ENCODE results near the gene CHCHD6. TPM values are rescaled to one million over a fixed set of nuclear protein-coding genes. Genes with fewer than 3 reads are reported as not detected.
A peak's percentile ranks its signal among the peaks of the same experiment; 100 is the strongest.

The CHCHD6 gene
- total RNA-seq, 2 donors from 2014 or later, result 23.6 to 34.4 TPM

- Histone ChIP-seq H3K27ac (ENCODE audit: low read depth, low read length) (no peak overlapping the region), H3K9me3 (ENCODE audit: control insufficient read depth, low read length) (no peaks in the 10 kb centered on the region), H3K36me3 (ENCODE audit: control insufficient read depth, insufficient read depth, low read length) (peaks cover 7% of the 10 kb centered on the region), H3K9ac (ENCODE audit: extremely low read depth, low read length, poor library complexity, severe bottlenecking) (no peak overlapping the region), H3K4me1 (ENCODE audit: control insufficient read depth, insufficient read depth, low read length) (peaks cover 9% of the 10 kb centered on the region), H3K27me3 (ENCODE audit: control insufficient read depth, insufficient read depth, low read length, poor library complexity, severe bottlenecking) (peaks cover 11% of the 10 kb centered on the region), H3K4me3 (ENCODE audit: low read length) (peak overlapping the region; percentile 69)
- Mint-ChIP-seq H3K4me1 (no peaks in the 10 kb centered on the region), H3K4me3 (peak overlapping the region; percentile 57), H3K27me3 (ENCODE audit: insufficient read depth) (peaks cover 26% of the 10 kb centered on the region), H3K9me3 (no peaks in the 10 kb centered on the region), H3K27ac (no peak overlapping the region), H3K36me3 (ENCODE audit: low read depth) (no peaks in the 10 kb centered on the region)
- no peak for DNase-seq
- WGBS, 2 experiments (ENCODE audit: insufficient coverage in 1 of 2, insufficient read length in 1 of 2), result 39 to 45% methylated on average over 2 to 11 of the region's 12 CpGs
- no peak for TF ChIP-seq CTCF (conservative IDR thresholded peaks at IDR 0.05)
Measured at GRCh38 chr3:126982126-126982470, 278.1 kb downstream of the CHCHD6 start.

GRCh38 chr3:126982471-126983175, 278.6 kb downstream of the CHCHD6 start, which contains the start of gene PLXNA1:
TSS of gene PLXNA1 (plus strand) at chr3:126983115. CDS start at chr3:126988594, 5,479 bp downstream.
- H3K36me3 Mint-ChIP-seq (ENCODE audit: low read depth), result no peaks in the 10 kb centered on the region
- WGBS, 2 experiments (ENCODE audit: insufficient coverage in 1 of 2, insufficient read length in 1 of 2), result 0 to 1% methylated on average over 33 to 89 of the region's 89 CpGs

DNA sequence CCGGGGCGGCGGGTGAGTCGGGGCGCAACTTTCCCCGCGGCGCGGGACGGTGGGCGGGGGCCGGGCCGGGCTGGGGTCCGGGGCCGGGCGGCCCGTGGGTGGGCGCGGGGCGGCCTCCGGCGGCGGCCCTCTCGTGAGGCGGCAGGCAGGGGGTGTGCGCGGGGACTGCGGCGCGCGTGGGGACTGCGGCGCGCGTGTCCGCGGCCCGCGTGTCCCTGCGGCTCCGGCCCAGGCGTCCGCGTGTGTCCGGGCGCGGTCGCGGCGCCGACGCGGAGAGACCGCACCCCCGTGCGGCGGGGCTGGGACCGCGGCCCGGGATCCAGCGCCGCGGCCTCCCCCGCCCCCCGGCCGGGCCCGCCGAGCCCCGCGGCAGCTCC, 279.2 kb downstream of the CHCHD6 start:
- Mint-ChIP-seq H3K36me3 (ENCODE audit: low read depth) (no peaks in the 10 kb centered on the region), H3K27ac (no peak overlapping the region), H3K4me3 (no peak overlapping the region), H3K4me1 (no peaks in the 10 kb centered on the region), H3K9me3 (no peaks in the 10 kb centered on the region), H3K27me3 (ENCODE audit: insufficient read depth) (peaks cover 24% of the 10 kb centered on the region)
- Histone ChIP-seq H3K36me3 (ENCODE audit: control insufficient read depth, insufficient read depth, low read length) (peaks cover 7% of the 10 kb centered on the region), H3K4me1 (ENCODE audit: control insufficient read depth, insufficient read depth, low read length) (peaks cover 9% of the 10 kb centered on the region), H3K27ac (ENCODE audit: low read depth, low read length) (no peak overlapping the region), H3K9ac (ENCODE audit: extremely low read depth, low read length, poor library complexity, severe bottlenecking) (no peak overlapping the region), H3K4me3 (ENCODE audit: low read length) (no peak overlapping the region), H3K27me3 (ENCODE audit: control insufficient read depth, insufficient read depth, low read length, poor library complexity, severe bottlenecking) (peaks cover 11% of the 10 kb centered on the region), H3K9me3 (ENCODE audit: control insufficient read depth, low read length) (no peaks in the 10 kb centered on the region)
- no peak for DNase-seq
- TF ChIP-seq CTCF (conservative IDR thresholded peaks at IDR 0.05), result no peak
- 0% methylated on average over 7 to 70 of the region's 70 CpGs for WGBS, 2 experiments (ENCODE audit: insufficient coverage in 1 of 2, insufficient read length in 1 of 2)

More at GRCh38 chr3:126982471-126983175, 278.6 kb downstream of the CHCHD6 start, which contains the start of gene PLXNA1:
- Mint-ChIP-seq H3K4me1 (no peaks in the 10 kb centered on the region), H3K27me3 (ENCODE audit: insufficient read depth) (peaks cover 26% of the 10 kb centered on the region), H3K4me3 (peak within 1 kb of the TSS; percentile 57), H3K9me3 (no peaks in the 10 kb centered on the region), H3K27ac (no peak within 1 kb of the TSS)
- H3K9me3 ChIP-seq (ENCODE audit: control insufficient read depth, low read length), result no peaks in the 10 kb centered on the region
- H3K4me3 ChIP-seq (ENCODE audit: low read length), result peak within 1 kb of the TSS; percentile 81
- peaks cover 7% of the 10 kb centered on the region for H3K36me3 ChIP-seq (ENCODE audit: control insufficient read depth, insufficient read depth, low read length)
- peaks cover 11% of the 10 kb centered on the region for H3K27me3 ChIP-seq (ENCODE audit: control insufficient read depth, insufficient read depth, low read length, poor library complexity, severe bottlenecking)
- peak; percentile 93 for DNase-seq
- H3K27ac ChIP-seq (ENCODE audit: low read depth, low read length), result peak within 1 kb of the TSS; percentile 22
- H3K4me1 ChIP-seq (ENCODE audit: control insufficient read depth, insufficient read depth, low read length), result peaks cover 9% of the 10 kb centered on the region
- peak within 1 kb of the TSS; percentile 47 for H3K9ac ChIP-seq (ENCODE audit: extremely low read depth, low read length, poor library complexity, severe bottlenecking)
- peak; percentile 98 for TF ChIP-seq CTCF (conservative IDR thresholded peaks at IDR 0.05)
